ENCODE measurements around the gene EAPP.
"Not testable (repeated sequence)": the region's sequence is repeated elsewhere in the genome, so short reads cannot be mapped to it uniquely, and the experiment has no call there.

Gene EAPP

DNA sequence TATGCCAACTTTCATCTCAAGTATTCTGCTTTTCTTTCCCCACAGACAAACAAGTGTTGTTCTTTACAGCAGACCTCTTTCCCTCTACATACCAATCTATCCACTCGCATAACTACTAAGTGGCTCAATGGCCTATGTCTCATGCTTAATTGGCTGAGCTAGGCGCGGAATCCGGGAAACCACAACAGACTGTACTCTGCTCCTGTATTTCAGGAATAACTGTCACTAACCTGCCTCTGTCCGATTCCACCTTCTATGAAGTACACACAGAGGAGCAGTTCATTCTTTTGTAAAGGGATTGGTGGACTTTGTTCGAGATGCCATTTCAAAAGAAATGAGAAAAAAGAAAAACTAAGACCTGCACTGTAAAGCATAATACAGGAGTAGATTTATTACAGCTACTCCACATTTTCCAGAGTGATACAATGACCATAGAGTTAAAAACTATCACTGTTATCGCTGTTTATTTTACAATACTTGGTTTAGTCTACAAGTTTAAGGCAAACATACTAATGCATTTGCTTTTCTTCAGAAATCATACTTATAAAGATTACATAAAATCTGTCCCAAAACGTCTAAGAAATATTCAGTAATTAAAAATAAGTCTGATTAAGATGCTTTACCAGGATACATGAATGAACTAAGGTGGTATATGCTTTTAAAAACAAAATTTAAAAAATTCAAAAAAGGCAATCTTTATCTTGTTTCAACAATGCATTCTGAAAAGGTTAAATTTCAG lies 22.7 kb upstream of the EAPP start:
- not testable (repeated sequence) for H3K9ac ChIP-seq (ENCODE audit: low read length); DNase-seq; H4K8ac ChIP-seq (ENCODE audit: low read length); H3K4ac ChIP-seq (ENCODE audit: low read depth in 1 of 2, low read length in 2 of 2); H2AK5ac ChIP-seq (ENCODE audit: low read length, severe bottlenecking); H3K79me1 ChIP-seq (replicated peaks; ENCODE audit: low read length, poor library complexity, severe bottlenecking); H3K27me3 ChIP-seq (ENCODE audit: control insufficient read depth in 1 of 2, insufficient read depth in 1 of 2, low read length in 2 of 2); H2BK5ac ChIP-seq (ENCODE audit: low read depth, low read length, poor library complexity, severe bottlenecking); H3K4me1 ChIP-seq (ENCODE audit: control insufficient read depth, insufficient read depth, low read depth, low read length); H2BK120ac ChIP-seq (ENCODE audit: low read depth, low read length); H4K91ac ChIP-seq (ENCODE audit: low read length); H2BK15ac ChIP-seq (ENCODE audit: low read depth, poor library complexity, severe bottlenecking); H3K14ac ChIP-seq (ENCODE audit: low read length in 2 of 2); H3K27ac ChIP-seq (ENCODE audit: low read length, poor library complexity, severe bottlenecking); H3K4me3 ChIP-seq (ENCODE audit: insufficient read depth in 1 of 2, low read depth in 1 of 2, low read length in 2 of 2); H3K9me3 ChIP-seq (ENCODE audit: control insufficient read depth, low read length); H3K18ac ChIP-seq (ENCODE audit: low read depth in 1 of 2, low read length in 2 of 2); H3K23ac ChIP-seq (ENCODE audit: low read length in 2 of 2); H2BK12ac ChIP-seq (ENCODE audit: low read length in 2 of 2); H2AFZ ChIP-seq (ENCODE audit: low read depth, low read length); H3K4me2 ChIP-seq (ENCODE audit: low read length, poor library complexity, severe bottlenecking)
- WGBS, result no CpG with 5 or more reads among the region's 8 CpGs
- peaks cover 26 to 42% of the 10 kb centered on the region in 2 experiments for H3K36me3 ChIP-seq (ENCODE audit: control insufficient read depth in 1 of 2, insufficient read depth in 2 of 2, low read depth in 1 of 2, low read length in 2 of 2)

GRCh38 chr14:34556498-34556829 lies 17.0 kb upstream of the EAPP start:
- not testable (repeated sequence) for H3K27ac ChIP-seq (ENCODE audit: low read length, poor library complexity, severe bottlenecking); H3K18ac ChIP-seq (ENCODE audit: low read depth in 1 of 2, low read length in 2 of 2); H2BK12ac ChIP-seq (ENCODE audit: low read length in 2 of 2); H2BK5ac ChIP-seq (ENCODE audit: low read depth, low read length, poor library complexity, severe bottlenecking); H3K23ac ChIP-seq (ENCODE audit: low read length in 2 of 2); H3K4ac ChIP-seq (ENCODE audit: low read depth in 1 of 2, low read length in 2 of 2); H3K27me3 ChIP-seq (ENCODE audit: control insufficient read depth in 1 of 2, insufficient read depth in 1 of 2, low read length in 2 of 2); H3K9ac ChIP-seq (ENCODE audit: low read length); H3K9me3 ChIP-seq (ENCODE audit: control insufficient read depth, low read length); H3K79me1 ChIP-seq (replicated peaks; ENCODE audit: low read length, poor library complexity, severe bottlenecking); H3K14ac ChIP-seq (ENCODE audit: low read length in 2 of 2); H2BK120ac ChIP-seq (ENCODE audit: low read depth, low read length); H3K36me3 ChIP-seq (ENCODE audit: control insufficient read depth in 1 of 2, insufficient read depth in 2 of 2, low read depth in 1 of 2, low read length in 2 of 2); H4K91ac ChIP-seq (ENCODE audit: low read length); H4K8ac ChIP-seq (ENCODE audit: low read length); H2AK5ac ChIP-seq (ENCODE audit: low read length, severe bottlenecking); H3K4me1 ChIP-seq (ENCODE audit: control insufficient read depth, insufficient read depth, low read depth, low read length); H2AFZ ChIP-seq (ENCODE audit: low read depth, low read length); H3K4me3 ChIP-seq (ENCODE audit: insufficient read depth in 1 of 2, low read depth in 1 of 2, low read length in 2 of 2); DNase-seq; H3K4me2 ChIP-seq (ENCODE audit: low read length, poor library complexity, severe bottlenecking); H2BK15ac ChIP-seq (ENCODE audit: low read depth, poor library complexity, severe bottlenecking)
- WGBS, result no CpG with 5 or more reads among the region's 35 CpGs

DNA sequence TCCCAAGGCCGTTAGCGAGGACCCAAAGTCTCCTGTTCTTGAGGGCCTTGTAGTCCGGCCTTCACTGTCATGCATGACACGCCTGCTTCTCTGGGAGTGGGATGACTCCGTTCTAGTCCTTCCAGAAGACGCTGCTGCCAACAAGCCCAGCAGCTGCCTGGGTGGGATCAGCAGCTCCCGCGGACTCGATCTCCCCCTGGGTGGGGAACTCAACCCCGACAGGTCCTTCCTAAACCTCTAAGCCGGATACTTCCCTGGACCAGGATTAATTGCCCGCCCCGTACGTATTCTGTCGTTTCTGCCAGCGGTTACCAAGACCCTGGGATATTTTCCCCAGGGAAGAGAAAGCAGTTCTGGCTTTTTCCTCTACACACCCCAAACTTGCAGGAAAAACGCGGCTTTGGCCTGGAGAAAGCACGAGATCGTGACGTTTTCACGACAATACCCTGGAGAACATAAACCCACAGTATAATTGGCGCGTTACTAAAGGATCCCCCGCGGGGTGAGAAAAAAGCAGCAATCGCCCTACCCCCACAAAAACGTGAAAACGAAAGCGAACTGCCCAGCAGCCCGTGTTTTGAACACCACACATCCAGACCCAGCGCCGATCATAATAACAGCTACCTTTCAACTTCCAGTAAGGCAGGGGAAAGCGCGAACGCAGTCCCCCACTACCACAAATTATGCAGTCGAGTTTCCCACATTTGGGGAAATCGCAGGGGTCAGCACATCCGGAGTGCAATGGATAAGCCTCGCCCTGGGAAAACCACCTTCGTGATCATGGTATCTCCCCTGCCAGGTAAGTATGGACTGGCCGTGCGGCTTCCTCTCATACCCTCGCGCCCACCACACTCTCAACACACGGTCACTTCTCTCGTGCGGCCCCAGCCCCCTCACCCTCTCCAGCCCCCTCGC lies 16.3 kb upstream of the EAPP start:
- not testable (repeated sequence) for H3K23ac ChIP-seq (ENCODE audit: low read length in 2 of 2); H3K14ac ChIP-seq (ENCODE audit: low read length in 2 of 2); H3K27ac ChIP-seq (ENCODE audit: low read length, poor library complexity, severe bottlenecking); H2BK15ac ChIP-seq (ENCODE audit: low read depth, poor library complexity, severe bottlenecking); H3K27me3 ChIP-seq (ENCODE audit: control insufficient read depth in 1 of 2, insufficient read depth in 1 of 2, low read length in 2 of 2); H4K91ac ChIP-seq (ENCODE audit: low read length); H3K36me3 ChIP-seq (ENCODE audit: control insufficient read depth in 1 of 2, insufficient read depth in 2 of 2, low read depth in 1 of 2, low read length in 2 of 2); H2BK12ac ChIP-seq (ENCODE audit: low read length in 2 of 2); H3K4me2 ChIP-seq (ENCODE audit: low read length, poor library complexity, severe bottlenecking); H3K4ac ChIP-seq (ENCODE audit: low read depth in 1 of 2, low read length in 2 of 2); H4K8ac ChIP-seq (ENCODE audit: low read length); H2AFZ ChIP-seq (ENCODE audit: low read depth, low read length); H3K9me3 ChIP-seq (ENCODE audit: control insufficient read depth, low read length); H3K4me1 ChIP-seq (ENCODE audit: control insufficient read depth, insufficient read depth, low read depth, low read length); H2AK5ac ChIP-seq (ENCODE audit: low read length, severe bottlenecking); H2BK120ac ChIP-seq (ENCODE audit: low read depth, low read length); H3K18ac ChIP-seq (ENCODE audit: low read depth in 1 of 2, low read length in 2 of 2); H2BK5ac ChIP-seq (ENCODE audit: low read depth, low read length, poor library complexity, severe bottlenecking); DNase-seq; H3K4me3 ChIP-seq (ENCODE audit: insufficient read depth in 1 of 2, low read depth in 1 of 2, low read length in 2 of 2); H3K79me1 ChIP-seq (replicated peaks; ENCODE audit: low read length, poor library complexity, severe bottlenecking); H3K9ac ChIP-seq (ENCODE audit: low read length)
- WGBS, result no CpG with 5 or more reads among the region's 49 CpGs

DNA sequence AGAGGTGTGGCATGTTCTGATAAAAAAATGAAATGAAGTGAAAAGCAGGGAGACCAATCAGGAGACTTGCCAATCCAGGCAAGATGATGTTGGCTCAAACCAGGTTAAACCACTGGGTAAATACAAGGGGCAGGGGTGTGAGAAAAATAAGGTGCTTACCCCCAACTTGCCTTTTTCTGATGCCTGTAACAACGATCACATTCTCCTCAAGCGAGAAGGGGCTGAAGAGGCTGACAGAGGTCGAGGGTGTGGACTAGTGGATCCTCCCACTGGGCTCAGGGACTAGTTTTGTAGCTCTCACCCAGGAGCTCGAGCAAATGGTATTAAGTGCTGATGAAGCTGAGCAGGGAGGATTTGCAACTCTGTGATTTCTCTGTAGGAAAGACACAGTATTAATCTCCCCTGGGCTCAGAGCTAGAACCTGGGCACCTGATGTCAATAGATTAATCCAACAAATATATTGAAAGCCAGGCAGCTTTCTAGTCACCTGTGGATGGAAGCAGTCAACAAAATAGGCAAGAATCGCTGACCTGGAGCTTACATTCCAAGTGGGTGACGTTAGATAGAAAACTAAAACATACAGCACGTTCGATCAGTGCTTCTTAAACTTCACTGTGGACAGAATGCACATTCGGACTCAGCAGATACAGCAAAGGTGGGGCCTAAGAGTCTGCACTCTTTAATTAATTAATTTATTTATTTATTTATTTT lies 15.2 kb upstream of the EAPP start:
- 83% methylated on average over 7 of the region's 9 CpGs for WGBS
- Histone ChIP-seq H3K27me3 (ENCODE audit: control insufficient read depth in 1 of 2, insufficient read depth in 1 of 2, low read length in 2 of 2) (no peaks in the 10 kb centered on the region), H4K91ac (ENCODE audit: low read length) (no peak overlapping the region), H2AK5ac (ENCODE audit: low read length, severe bottlenecking) (no peak overlapping the region), H2BK5ac (ENCODE audit: low read depth, low read length, poor library complexity, severe bottlenecking) (no peak overlapping the region), H3K9ac (ENCODE audit: low read length) (peak overlapping the region; percentile 48), H3K18ac (ENCODE audit: low read depth in 1 of 2, low read length in 2 of 2) (no peak overlapping the region), H3K9me3 (ENCODE audit: control insufficient read depth, low read length) (no peaks in the 10 kb centered on the region), H2BK15ac (ENCODE audit: low read depth, poor library complexity, severe bottlenecking) (no peak overlapping the region), H4K8ac (ENCODE audit: low read length) (no peak overlapping the region), H3K4me2 (ENCODE audit: low read length, poor library complexity, severe bottlenecking) (peak overlapping the region; percentile 39), H2BK120ac (ENCODE audit: low read depth, low read length) (no peak overlapping the region), H2AFZ (ENCODE audit: low read depth, low read length) (no peak overlapping the region), H3K23ac (ENCODE audit: low read length in 2 of 2) (no peak overlapping the region), H3K14ac (ENCODE audit: low read length in 2 of 2) (no peak overlapping the region), H3K27ac (ENCODE audit: low read length, poor library complexity, severe bottlenecking) (peak overlapping the region; percentile 48), H3K36me3 (ENCODE audit: control insufficient read depth in 1 of 2, insufficient read depth in 2 of 2, low read depth in 1 of 2, low read length in 2 of 2) (peaks cover 0 to 7% of the 10 kb centered on the region in 2 experiments), H3K79me1 (replicated peaks; ENCODE audit: low read length, poor library complexity, severe bottlenecking) (peaks cover 1% of the 10 kb centered on the region), H3K4me3 (ENCODE audit: insufficient read depth in 1 of 2, low read depth in 1 of 2, low read length in 2 of 2) (no peak overlapping the region), H3K4ac (ENCODE audit: low read depth in 1 of 2, low read length in 2 of 2) (no peak overlapping the region), H2BK12ac (ENCODE audit: low read length in 2 of 2) (no peak overlapping the region), H3K4me1 (ENCODE audit: control insufficient read depth, insufficient read depth, low read depth, low read length) (peaks cover 4% of the 10 kb centered on the region)
- DNase-seq, result peak; percentile 95
